Loucy (cell line): ENCODE measurements around the gene TSGA10.

Experiments
- H2AFZ ChIP-seq: fragments of 200-600 bp; sonication (generic); 2 replicates; pipeline ENCODE4 v1.6.0; 2016; ENCODE audit warnings: antibody characterized with exemption, mild to moderate bottlenecking, low read length, moderate library complexity
- H3F3A ChIP-seq: fragments of 200-600 bp; 2 replicates; pipeline ENCODE4 v1.6.0; 2016; ENCODE audit warnings: antibody characterized with exemption, low read depth, mild to moderate bottlenecking
- H3K27me3 ChIP-seq: fragments of 200-600 bp; sonication (generic); 2 replicates; pipeline ENCODE4 v1.6.1; 2014; ENCODE audit warnings: low read length, mild to moderate bottlenecking; ENCODE audit not compliant: insufficient read depth, poor library complexity, severe bottlenecking
- H3K36me3 ChIP-seq: fragments of 200-600 bp; sonication (generic); 2 replicates; pipeline ENCODE4 v1.6.1; 2016; ENCODE audit warnings: low read length; ENCODE audit not compliant: insufficient read depth
- H3K4me1 ChIP-seq: fragments of 200-600 bp; sonication (generic); 2 replicates; pipeline ENCODE4 v1.5.1; 2014; ENCODE audit warnings: low read length, mild to moderate bottlenecking; ENCODE audit not compliant: insufficient read depth, poor library complexity, severe bottlenecking
- H3K4me2 ChIP-seq: fragments of 200-600 bp; sonication (generic); 2 replicates; pipeline ENCODE4 v1.6.0; 2014; ENCODE audit warnings: antibody characterized with exemption, low read length, low read depth, mild to moderate bottlenecking; ENCODE audit not compliant: poor library complexity, severe bottlenecking
- H3K4me3 ChIP-seq: fragments of 200-600 bp; sonication (generic); 2 replicates; pipeline ENCODE4 v1.5.1; 2014; ENCODE audit warnings: low read length, mild to moderate bottlenecking, mixed read lengths; ENCODE audit not compliant: poor library complexity, severe bottlenecking
- H3K79me2 ChIP-seq: fragments of 200-600 bp; sonication (generic); 2 replicates; pipeline ENCODE4 v1.6.1; 2014; ENCODE audit warnings: low read length; ENCODE audit not compliant: insufficient read depth
- H3K9ac ChIP-seq: fragments of 200-600 bp; sonication (generic); 2 replicates; pipeline ENCODE4 v1.6.0; 2014; ENCODE audit warnings: mild to moderate bottlenecking, low read depth, low read length, moderate library complexity; ENCODE audit not compliant: poor library complexity, severe bottlenecking
- H3K9me2 ChIP-seq: fragments of 200-600 bp; sonication (generic); replicated peaks from 2 replicates; pipeline ENCODE4 v1.6.1; 2016; ENCODE audit warnings: low read depth, low read length, mixed read lengths
- H3K9me3 ChIP-seq: fragments of 200-600 bp; sonication (generic); 2 replicates; pipeline ENCODE4 v1.6.1; 2014; ENCODE audit warnings: mild to moderate bottlenecking, antibody characterized with exemption, low read length, low read depth; ENCODE audit not compliant: insufficient read depth
- H4K20me1 ChIP-seq: fragments of 200-600 bp; sonication (generic); 2 replicates; pipeline ENCODE4 v1.6.0; 2014; ENCODE audit warnings: antibody characterized with exemption, low read length, mild to moderate bottlenecking; ENCODE audit not compliant: insufficient read depth, poor library complexity, severe bottlenecking
- CTCF ChIP-seq: fragments of 200-600 bp; sonication (generic); conservative IDR thresholded peaks from 2 replicates; pipeline ENCODE4 v1.5.1; 2014; ENCODE audit warnings: mild to moderate bottlenecking, antibody characterized with exemption, low read length
- EZH2phosphoT487 ChIP-seq: fragments of 200-600 bp; IDR thresholded peaks from 2 replicates; pipeline ENCODE4 v1.6.1; 2018; ENCODE audit warnings: antibody characterized with exemption, mild to moderate bottlenecking, moderate library complexity, borderline replicate concordance

Gene TSGA10

GRCh38 chr2:99169534-99169933 lies 14.8 kb upstream of the TSGA10 start:
- Histone ChIP-seq H3K9ac (no peak overlapping the region), H3K4me1 (peaks cover 5% of the 10 kb centered on the region), H3F3A (no peaks in the 10 kb centered on the region), H3K36me3 (peaks cover 9% of the 10 kb centered on the region; the same call in 1 of the 2 replicates), H2AFZ (no peak overlapping the region), H3K9me3 (no peaks in the 10 kb centered on the region), H4K20me1 (no peaks in the 10 kb centered on the region), H3K9me2 (no peaks in the 10 kb centered on the region), H3K79me2 (no peaks in the 10 kb centered on the region), H3K27me3 (no peaks in the 10 kb centered on the region), H3K4me3 (no peak overlapping the region), H3K4me2 (no peak overlapping the region)
- no peak for TF ChIP-seq CTCF

DNA sequence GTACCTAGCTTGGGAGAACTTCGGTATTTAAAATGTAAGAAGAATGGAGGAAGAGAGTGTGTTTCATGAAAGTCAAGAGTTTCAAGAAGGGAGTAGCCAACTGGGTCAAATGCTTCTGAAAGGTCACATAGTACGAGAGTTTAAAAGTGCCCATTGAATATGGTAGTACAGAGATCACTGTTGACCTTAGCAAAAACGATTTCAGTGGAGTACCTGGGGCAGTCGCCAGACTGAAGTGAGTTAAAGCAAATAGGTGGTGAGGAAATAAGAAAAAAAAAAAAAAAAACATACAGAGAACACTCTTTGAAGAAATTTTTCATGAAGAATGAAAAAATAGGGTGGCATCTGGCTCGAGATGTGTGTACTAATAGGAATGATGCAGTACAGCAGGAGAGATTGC lies 11.5 kb upstream of the TSGA10 start:
- H3K79me2 ChIP-seq, result no peaks in the 10 kb centered on the region
- TF ChIP-seq EZH2phosphoT487 (no peak), CTCF (no peak)
- no peaks in the 10 kb centered on the region for H3F3A ChIP-seq
- no peaks in the 10 kb centered on the region for H3K27me3 ChIP-seq
- H2AFZ ChIP-seq, result no peak overlapping the region
- no peak overlapping the region for H3K4me3 ChIP-seq
- no peaks in the 10 kb centered on the region for H4K20me1 ChIP-seq
- H3K4me1 ChIP-seq, result peaks cover 5% of the 10 kb centered on the region
- no peak overlapping the region for H3K4me2 ChIP-seq
- no peaks in the 10 kb centered on the region for H3K9me3 ChIP-seq
- H3K9me2 ChIP-seq, result no peaks in the 10 kb centered on the region
- peaks cover 9% of the 10 kb centered on the region; the same call in 1 of the 2 replicates for H3K36me3 ChIP-seq
- no peak overlapping the region for H3K9ac ChIP-seq

- H3K36me3 ChIP-seq, result no peaks in the 10 kb centered on the region
- no peaks in the 10 kb centered on the region for H3K9me2 ChIP-seq
- no peak overlapping the region for H3K4me2 ChIP-seq
- peaks cover 21% of the 10 kb centered on the region for H3K79me2 ChIP-seq
- no peak overlapping the region for H2AFZ ChIP-seq
- no peaks in the 10 kb centered on the region for H3K9me3 ChIP-seq
- H3K4me3 ChIP-seq, result no peak overlapping the region
- TF ChIP-seq CTCF, result no peak
- TF ChIP-seq EZH2phosphoT487, result no peak
- H3F3A ChIP-seq, result no peaks in the 10 kb centered on the region
- H3K4me1 ChIP-seq, result peaks cover 30% of the 10 kb centered on the region
- no peaks in the 10 kb centered on the region for H4K20me1 ChIP-seq
- no peak overlapping the region for H3K9ac ChIP-seq
- H3K27me3 ChIP-seq, result no peaks in the 10 kb centered on the region
These were observed 4.9 kb upstream of the TSGA10 start for GRCh38 chr2:99159594-99159993.
